COLO668 (cell line): ENCODE data around the gene NUDT4.
"Not testable (repeated sequence)": the region's sequence is repeated elsewhere in the genome, so short reads cannot be mapped to it uniquely, and the experiment has no call there.

ENCODE experiments used
- DNase-seq: peaks from one replicate; lab custom pipeline; 2025; ENCODE audit not compliant: unreplicated experiment; lab: John Stamatoyannopoulos, UW

Gene NUDT4

GRCh38 chr12:93366422-93366821 is 11.3 kb upstream of the NUDT4 start:
- DNase-seq, result no peak

- no peak for DNase-seq
Measured at GRCh38 chr12:93368766-93369165, 9.0 kb upstream of the NUDT4 start.

DNA sequence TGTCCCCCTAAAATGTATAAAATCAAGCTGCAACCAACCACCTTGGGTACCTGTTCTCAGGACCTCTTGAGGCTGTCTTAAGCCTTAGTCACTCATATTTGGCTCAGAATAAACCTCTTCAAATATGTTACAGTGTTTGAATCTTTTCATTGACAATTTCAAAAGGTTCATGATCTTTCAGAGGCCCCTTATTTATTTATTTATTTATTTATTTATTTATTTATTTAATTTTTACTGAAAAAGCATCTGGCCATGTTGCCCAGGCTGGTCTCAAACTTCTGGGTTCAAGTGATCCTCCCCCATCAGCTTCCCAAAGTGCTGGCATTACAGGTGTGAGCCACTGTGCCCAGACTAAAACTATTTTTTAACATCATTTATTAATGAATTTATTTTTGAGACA is 8.2 kb upstream of the NUDT4 start:
- DNase-seq, result no peak

DNA sequence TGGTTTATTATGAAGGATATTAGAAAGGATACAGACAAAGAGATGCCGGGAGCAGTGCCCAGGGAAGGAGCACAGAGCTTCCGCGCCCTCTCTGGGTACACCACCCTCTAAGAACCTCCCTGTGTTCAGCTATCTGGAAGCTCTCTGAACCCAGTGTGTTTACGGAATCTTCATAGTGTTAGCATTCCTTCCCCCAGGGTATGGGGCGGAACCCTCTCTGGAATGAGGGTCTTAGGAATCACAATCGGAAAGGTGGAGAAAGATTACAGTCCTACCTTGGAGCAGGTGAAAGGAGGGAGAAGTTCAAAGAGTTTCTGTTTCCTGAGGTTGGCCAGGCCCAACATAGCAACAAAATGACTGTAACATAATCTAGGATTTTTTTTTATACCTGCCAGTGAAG is 6.8 kb upstream of the NUDT4 start:
- DNase-seq, result no peak

DNA sequence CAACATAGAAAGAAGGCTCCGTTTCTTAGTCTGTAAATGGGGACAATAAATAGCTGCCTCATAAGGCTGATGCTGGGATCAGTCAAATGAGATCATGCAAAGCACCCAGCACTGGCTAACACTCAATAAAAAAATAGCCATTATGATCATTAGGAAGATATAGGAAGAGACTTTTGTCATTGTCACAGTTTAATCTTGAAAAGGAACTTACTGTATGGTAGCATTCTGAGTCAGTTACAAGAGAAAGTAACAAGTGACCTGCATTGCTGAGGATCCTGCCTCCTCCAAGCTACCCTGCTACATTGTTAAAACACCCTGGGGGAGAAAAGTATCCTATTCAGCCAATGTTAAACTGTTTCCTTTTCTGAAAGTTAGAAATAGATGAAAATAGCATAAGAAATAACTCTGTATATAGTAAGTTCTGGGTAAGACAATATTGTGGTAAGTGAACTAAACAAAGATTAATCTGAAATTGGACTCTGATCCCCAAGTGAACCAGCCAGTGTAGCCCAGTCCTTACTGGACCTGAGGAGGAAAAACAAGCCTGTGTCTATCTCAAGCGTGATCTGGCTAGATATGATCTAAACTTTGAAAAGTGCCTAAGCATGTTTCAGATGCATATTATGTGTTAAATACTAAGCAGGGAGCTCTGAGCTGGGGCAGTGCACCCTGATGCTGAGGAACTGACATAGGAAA is 3.6 kb upstream of the NUDT4 start:
- no peak for DNase-seq

DNA sequence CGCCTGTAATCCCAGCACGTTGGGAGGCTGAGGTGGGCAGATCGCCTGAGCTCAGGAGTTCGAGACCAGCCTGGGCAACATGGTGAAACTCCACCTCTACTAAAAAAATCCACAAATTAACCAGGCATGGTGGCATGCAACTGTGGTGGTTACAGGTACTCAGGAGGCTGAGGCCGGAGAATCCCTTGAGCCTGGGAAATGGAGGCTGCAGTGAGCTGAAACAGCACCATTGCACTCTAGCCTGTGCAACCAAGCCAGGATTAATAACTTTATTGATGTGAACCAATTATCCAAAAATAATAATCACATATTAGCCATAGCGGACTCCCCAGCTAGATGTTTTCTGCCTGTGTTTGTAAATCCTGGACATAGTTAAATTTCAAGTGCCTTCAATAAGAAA is 1.8 kb upstream of the NUDT4 start:
- DNase-seq, result no peak

- no peak for DNase-seq
Measured at GRCh38 chr12:93376436-93377251, 1.1 kb upstream of the NUDT4 start.

DNA sequence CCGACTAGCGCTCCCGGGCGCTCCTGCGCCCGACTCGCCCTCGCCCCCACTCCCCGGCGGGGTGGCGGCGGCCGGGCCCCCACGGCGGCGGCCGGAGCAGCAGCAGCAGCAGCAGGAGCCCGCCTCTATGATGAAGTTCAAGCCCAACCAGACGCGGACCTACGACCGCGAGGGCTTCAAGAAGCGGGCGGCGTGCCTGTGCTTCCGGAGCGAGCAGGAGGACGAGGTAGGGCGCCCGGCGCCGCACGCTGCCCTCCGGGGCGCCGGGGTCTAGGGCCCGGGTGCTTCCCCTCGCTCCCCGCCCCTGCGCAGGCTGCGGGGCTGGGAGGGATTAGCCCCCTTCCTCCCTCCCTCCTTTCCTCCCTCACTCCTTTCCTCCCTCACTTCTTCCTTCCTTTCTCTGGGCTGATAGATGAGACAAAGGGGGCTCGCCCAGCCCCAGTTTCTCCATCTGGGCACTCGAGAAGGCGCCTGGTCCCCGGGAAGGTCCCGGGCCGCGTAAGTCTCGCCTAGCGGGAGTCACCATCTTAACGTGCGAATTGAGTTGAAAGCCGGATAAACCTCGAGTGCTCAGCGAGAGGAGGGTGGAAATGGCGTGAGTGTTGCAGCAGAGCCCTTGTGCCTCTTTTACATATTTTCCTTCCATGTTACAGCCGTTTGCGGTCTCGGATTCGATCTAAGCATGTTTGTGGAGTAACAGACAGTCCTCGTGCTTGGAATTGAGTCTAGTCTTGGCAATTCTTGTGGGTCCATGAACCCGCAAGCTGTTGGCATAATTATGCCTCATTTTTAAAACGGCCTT is 672 bp downstream of the NUDT4 start:
- DNase-seq, result peak; percentile 67

GRCh38 chr12:93378998-93379325 is 1.2 kb downstream of the NUDT4 start:
- DNase-seq, result no peak

DNA sequence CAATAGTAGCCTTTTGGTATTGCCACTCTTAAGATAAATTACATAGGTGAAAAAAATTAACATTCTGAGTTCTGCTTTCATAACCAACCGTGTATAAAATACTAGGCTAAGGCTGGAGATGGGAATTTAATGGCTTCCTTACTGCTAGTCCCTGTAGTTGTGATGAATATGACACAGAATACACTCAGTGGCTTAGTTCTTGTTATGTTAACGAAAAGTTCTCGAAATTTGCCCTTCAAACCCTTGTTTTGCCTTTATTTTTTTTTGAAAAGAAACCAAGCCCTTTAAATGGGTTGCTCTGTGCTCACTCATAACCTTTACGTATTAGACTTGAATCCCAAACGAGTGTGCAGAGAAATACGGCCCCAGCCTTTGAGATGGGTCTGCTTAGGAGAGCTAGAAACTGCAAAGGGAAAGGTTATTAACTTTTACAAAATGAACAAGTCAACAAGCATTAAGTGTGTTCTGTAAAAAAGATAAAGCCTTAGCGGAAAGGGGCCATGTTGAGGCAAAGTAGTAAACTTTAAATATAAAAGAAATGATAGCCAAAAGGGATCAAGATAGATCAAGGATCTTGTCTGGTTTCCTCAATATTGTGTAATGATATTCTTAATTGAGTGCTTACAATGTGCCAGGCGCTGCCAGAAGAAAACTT is 1.7 kb downstream of the NUDT4 start:
- no peak for DNase-seq

DNA sequence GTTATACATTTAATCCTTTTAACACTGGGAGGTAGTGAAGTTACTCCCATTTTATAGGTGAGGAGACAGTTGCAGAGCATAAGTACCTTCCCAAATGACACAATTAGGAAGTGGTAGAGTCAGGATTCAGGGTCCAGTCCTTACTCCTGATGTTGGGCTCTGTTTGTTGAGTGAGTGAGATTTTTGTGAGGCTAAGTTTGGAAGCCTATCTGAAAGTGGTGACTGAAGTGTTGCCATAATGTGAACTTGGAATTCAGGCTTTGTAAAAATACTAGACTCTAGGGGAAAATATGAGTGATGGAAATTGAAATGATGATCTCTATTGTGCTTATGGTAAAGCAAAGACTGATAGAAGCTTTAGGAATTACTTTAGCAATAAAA is 2.2 kb downstream of the NUDT4 start:
- DNase-seq, result no peak

DNA sequence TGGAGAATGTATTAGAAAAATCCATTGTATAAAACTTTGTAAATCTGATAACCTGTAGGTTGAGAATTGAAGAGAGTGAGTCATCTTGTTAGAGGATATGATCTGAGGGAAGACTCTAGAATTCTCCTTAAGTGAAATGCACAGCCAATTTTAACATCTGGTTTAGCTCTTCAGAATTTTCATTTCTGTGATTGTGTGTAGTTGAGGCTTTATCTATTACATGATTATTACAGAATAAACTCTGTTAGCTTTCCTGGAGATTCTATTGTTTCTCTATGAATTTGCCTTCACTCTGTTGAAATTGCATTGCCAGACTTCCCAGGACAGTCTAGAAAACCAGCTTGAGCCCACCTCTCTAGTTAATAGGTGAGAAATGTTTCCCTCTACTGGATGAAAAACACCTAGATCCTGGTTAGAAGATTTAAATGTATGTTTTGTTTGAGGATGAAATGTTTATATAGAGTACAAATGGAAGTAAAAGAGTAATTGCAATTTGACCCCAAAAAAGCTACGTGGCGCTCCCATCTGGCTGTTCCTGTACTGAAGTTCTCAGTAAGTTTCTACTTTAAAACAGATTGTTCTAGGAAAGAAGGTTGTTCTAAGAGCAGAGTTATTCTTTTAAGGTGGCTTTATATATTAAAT is 2.9 kb downstream of the NUDT4 start:
- no peak for DNase-seq

- DNase-seq, result no peak
Measured at GRCh38 chr12:93381161-93381975, 3.6 kb downstream of the NUDT4 start.

DNA sequence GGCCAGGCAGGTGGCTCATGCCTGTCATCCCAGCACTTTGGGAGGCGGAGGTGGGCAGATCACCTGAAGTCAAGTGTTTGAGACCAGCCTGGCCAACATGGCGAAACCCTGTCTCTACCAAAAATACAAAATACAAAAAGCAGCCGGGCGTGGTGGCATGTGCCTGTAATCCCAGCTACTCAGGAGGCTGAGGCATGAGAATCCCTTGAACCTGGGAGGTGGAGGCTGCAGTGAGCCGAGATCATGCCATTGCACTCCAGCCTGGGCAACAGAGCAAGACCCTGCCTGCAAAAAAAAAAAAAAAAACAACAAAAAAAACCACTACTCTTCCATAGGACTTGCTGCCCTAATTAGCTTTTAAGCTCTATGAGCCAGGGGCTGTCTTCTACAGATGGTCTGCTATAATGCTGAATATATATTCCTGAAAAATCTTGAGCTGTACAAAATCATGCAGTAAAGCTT is 4.3 kb downstream of the NUDT4 start:
- DNase-seq, result not testable (repeated sequence)

GRCh38 chr12:93387780-93388179 is 10.1 kb downstream of the NUDT4 start:
- no peak for DNase-seq

- no peak for DNase-seq
Measured at GRCh38 chr12:93390031-93390430, 12.3 kb downstream of the NUDT4 start.

GRCh38 chr12:93390549-93391297 is 13.0 kb downstream of the NUDT4 start:
- peak; percentile 23 for DNase-seq

GRCh38 chr12:93393425-93393824 is 15.7 kb downstream of the NUDT4 start:
- no peak for DNase-seq

DNA sequence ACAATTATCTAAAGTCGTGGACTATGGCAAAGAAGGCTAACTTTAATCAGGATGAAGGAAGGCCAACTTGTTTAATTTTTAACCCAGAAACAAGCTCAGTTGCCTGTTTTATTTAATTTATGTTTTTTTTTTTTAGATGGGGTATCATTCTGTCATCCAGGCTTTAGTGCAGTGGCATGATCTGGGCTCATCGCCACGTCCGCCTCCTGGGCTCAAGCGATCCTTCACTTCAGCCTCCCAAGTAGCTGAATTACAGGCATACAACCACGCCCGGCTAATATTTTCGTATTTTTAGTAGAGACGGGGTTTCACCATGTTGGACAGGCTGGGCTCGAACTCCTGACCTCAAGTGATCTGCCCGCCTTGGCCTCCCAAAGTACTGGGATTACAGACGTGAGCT is 19.7 kb downstream of the NUDT4 start:
- no peak for DNase-seq
